ENCODE measurements around the gene OR10J4. TPM values are rescaled to one million over a fixed set of nuclear protein-coding genes. Genes with fewer than 3 reads are reported as not detected.

OR10J4 gene
- total and polyA plus RNA-seq, 5 donors, result not detected

Other genes starting within 250 kb of the OR10J4 start
- gene ACKR1, start 227.3 kb upstream of the OR10J4 start, total RNA-seq, result 10 to 100 TPM in 1 of 4 donors, 1 to 10 TPM in 3; 2.7 to 17.9 (median 4.0) TPM
- gene ACKR1, start 227.3 kb upstream of the OR10J4 start, polyA plus RNA-seq, result 13.1 TPM
- gene FCER1A, start 129.9 kb upstream of the OR10J4 start, total RNA-seq, result 1 to 10 TPM in 1 of 4 donors, under 1 TPM in 3; 0.20 to 1.7 (median 0.68) TPM
- not detected for gene FCER1A, start 129.9 kb upstream of the OR10J4 start, polyA plus RNA-seq
- not detected for gene OR10J1, start 7.5 kb downstream of the OR10J4 start, total RNA-seq
- not detected for gene OR10J1, start 7.5 kb downstream of the OR10J4 start, polyA plus RNA-seq
- not detected for gene OR10J5, start 103.8 kb downstream of the OR10J4 start, total RNA-seq
- gene OR10J5, start 103.8 kb downstream of the OR10J4 start, polyA plus RNA-seq, result not detected
- gene APCS, start 155.6 kb downstream of the OR10J4 start, total RNA-seq, result under 1 TPM in 1 of 4 donors, not detected in 3; 0.39 TPM
- gene APCS, start 155.6 kb downstream of the OR10J4 start, polyA plus RNA-seq, result not detected

All from right cardiac atrium (tissue), 5 donors.